OCI-LY7 (cell line): ENCODE measurements around the gene PLVAP. TPM values are rescaled to one million over a fixed set of nuclear protein-coding genes. Genes with fewer than 3 reads are reported as not detected.

Experiments
- BruUV-seq: library from RNA; stranded (reverse); fragments of 400-500 nt; replicated peaks from 2 replicates; lab custom pipeline; 2021; lab: Mats Ljungman, UMichigan
- CTCF ChIA-PET: fragments of 300-600 bp; sonication (Branson Sonifier 250); formaldehyde crosslinking; loops from one replicate; lab custom pipeline; 2022; ENCODE audit warnings: antibody characterized with exemption; ENCODE audit not compliant: unreplicated experiment; lab: Charles Lee
- POLR2A ChIA-PET: fragments of 300-600 bp; sonication (Branson Sonifier 250); formaldehyde crosslinking; loops from one replicate; lab custom pipeline; 2022; ENCODE audit warnings: antibody characterized with exemption; lab: Charles Lee
- DNase-seq: peaks from one replicate; pipeline ENCODE4 v3.0.0-alpha.2; 2015; ENCODE audit warnings: low spot score
- H2AFZ ChIP-seq: fragments of 200-600 bp; sonication (generic), shearing (Covaris generic); 2 replicates; pipeline ENCODE4 v1.6.1; 2014; ENCODE audit warnings: mild to moderate bottlenecking, antibody characterized with exemption, low read length, moderate library complexity
- H3K27ac ChIP-seq: fragments of 200-600 bp; sonication (generic); 2 replicates; pipeline ENCODE4 v1.5.1; 2014; ENCODE audit warnings: mixed run types, low read depth, mild to moderate bottlenecking, moderate library complexity, low read length, inconsistent platforms; ENCODE audit not compliant: poor library complexity, severe bottlenecking
- H3K36me3 ChIP-seq: fragments of 200-600 bp; sonication (generic); 2 replicates; pipeline ENCODE4 v1.6.1; 2014; ENCODE audit warnings: mild to moderate bottlenecking, antibody characterized with exemption, low read length, moderate library complexity, mixed read lengths; ENCODE audit not compliant: insufficient read depth
- H3K4me1 ChIP-seq: fragments of 200-600 bp; sonication (generic); 2 replicates; pipeline ENCODE4 v1.5.1; 2014; ENCODE audit warnings: mild to moderate bottlenecking, low read length; ENCODE audit not compliant: insufficient read depth, poor library complexity, severe bottlenecking
- H3K4me2 ChIP-seq: fragments of 200-600 bp; sonication (generic); 2 replicates; pipeline ENCODE4 v1.6.1; 2014; ENCODE audit warnings: mild to moderate bottlenecking, low read length
- H3K4me3 ChIP-seq: fragments of 200-600 bp; sonication (generic); 2 replicates; pipeline ENCODE4 v1.5.1; 2014; ENCODE audit warnings: mild to moderate bottlenecking, low read depth, low read length; ENCODE audit not compliant: poor library complexity, severe bottlenecking
- H3K79me2 ChIP-seq: fragments of 200-600 bp; sonication (generic); 2 replicates; pipeline ENCODE4 v1.6.1; 2016; ENCODE audit warnings: low read depth, mild to moderate bottlenecking, low read length, moderate library complexity, mixed read lengths; ENCODE audit not compliant: insufficient read depth
- H3K9me2 ChIP-seq: fragments of 200-600 bp; sonication (generic); 2 replicates; pipeline ENCODE4 v1.6.1; 2016; ENCODE audit warnings: mild to moderate bottlenecking, low read length, mixed read lengths; ENCODE audit not compliant: insufficient read depth
- H3K9me3 ChIP-seq: fragments of 200-600 bp; sonication (generic); 2 replicates; pipeline ENCODE4 v1.6.1; 2014; ENCODE audit warnings: mild to moderate bottlenecking, mixed run types, low read length, mixed read lengths
- H4K20me1 ChIP-seq: fragments of 200-600 bp; sonication (generic); 2 replicates; pipeline ENCODE4 v1.6.1; 2014; ENCODE audit warnings: mild to moderate bottlenecking, antibody characterized with exemption, low read length, moderate library complexity, mixed read lengths; ENCODE audit not compliant: insufficient read depth
- CTCF ChIP-seq: fragments of 200-600 bp; sonication (generic); conservative IDR thresholded peaks from 2 replicates; pipeline ENCODE4 v1.5.1; 2014; ENCODE audit warnings: mild to moderate bottlenecking, antibody characterized with exemption, low read length, moderate library complexity, mixed read lengths
- EZH2phosphoT487 ChIP-seq: fragments of 200-600 bp; sonication (generic); IDR thresholded peaks from 2 replicates; pipeline ENCODE4 v1.6.1; 2018; ENCODE audit warnings: low read depth, borderline replicate concordance, mild to moderate bottlenecking, mixed run types, antibody characterized with exemption, low read length, moderate library complexity, mixed read lengths
- intact Hi-C: fragments of 100-400 bp; cut with micrococcal nuclease; formaldehyde crosslinking; loops from one replicate; pipeline ENCODE4 v1.10.0; 2022; ENCODE audit not compliant: unreplicated experiment
- total RNA-seq, 2 experiments: library from RNA; depleted of rRNA in 1 of 2; stranded (reverse); fragments of >200 nt in 1 of 2; shearing (Covaris generic) in 1 of 2; gene quantifications; 2 replicates each; pipeline ENCODE4 v1.2.3, GENCODE V29; 2014 to 2022

PLVAP gene
- total RNA-seq, 2 experiments from 2014 or later, result 0.16 to 1.5 TPM

DNA sequence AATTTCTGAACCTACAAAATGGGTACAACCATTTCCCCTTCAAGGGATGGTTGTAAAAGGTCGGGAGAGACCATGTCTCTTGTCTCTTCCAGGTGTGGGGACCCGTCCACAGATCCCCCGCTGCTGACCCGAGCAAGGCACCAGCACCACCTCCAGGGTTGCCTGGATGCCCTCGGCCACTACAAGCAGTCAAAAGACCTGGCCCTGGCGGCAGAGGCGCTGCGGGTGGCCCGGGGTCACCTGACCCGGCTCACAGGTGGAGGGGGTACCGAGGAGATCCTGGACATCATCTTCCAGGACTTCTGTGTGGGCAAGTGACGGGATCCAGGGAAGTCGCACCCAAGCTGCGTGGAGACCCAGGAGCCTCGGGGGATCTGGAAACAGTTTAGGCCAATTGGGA is 35.8 kb downstream of the PLVAP start:
- no peak overlapping the region for H3K4me2 ChIP-seq
- no peak overlapping the region for H3K27ac ChIP-seq
- no peak for DNase-seq
- H4K20me1 ChIP-seq, result peaks cover 7% of the 10 kb centered on the region; the same call in 1 of the 2 replicates
- no peak overlapping the region for H3K4me3 ChIP-seq
- no peak overlapping the region for H2AFZ ChIP-seq
- CTCF ChIA-PET, result no interaction called here
- peaks cover 14% of the 10 kb centered on the region for H3K4me1 ChIP-seq
- intact Hi-C loops, result no loop called here
- no peaks in the 10 kb centered on the region for H3K9me3 ChIP-seq
- H3K36me3 ChIP-seq, result peaks cover 45% of the 10 kb centered on the region
- POLR2A ChIA-PET, result no interaction called here
- no peaks in the 10 kb centered on the region for H3K9me2 ChIP-seq
- H3K79me2 ChIP-seq, result peaks cover 12% of the 10 kb centered on the region; the same call in 1 of the 2 replicates
- BruUV-seq, result no TSS peak
- TF ChIP-seq CTCF, result no peak
- no peak for TF ChIP-seq EZH2phosphoT487

DNA sequence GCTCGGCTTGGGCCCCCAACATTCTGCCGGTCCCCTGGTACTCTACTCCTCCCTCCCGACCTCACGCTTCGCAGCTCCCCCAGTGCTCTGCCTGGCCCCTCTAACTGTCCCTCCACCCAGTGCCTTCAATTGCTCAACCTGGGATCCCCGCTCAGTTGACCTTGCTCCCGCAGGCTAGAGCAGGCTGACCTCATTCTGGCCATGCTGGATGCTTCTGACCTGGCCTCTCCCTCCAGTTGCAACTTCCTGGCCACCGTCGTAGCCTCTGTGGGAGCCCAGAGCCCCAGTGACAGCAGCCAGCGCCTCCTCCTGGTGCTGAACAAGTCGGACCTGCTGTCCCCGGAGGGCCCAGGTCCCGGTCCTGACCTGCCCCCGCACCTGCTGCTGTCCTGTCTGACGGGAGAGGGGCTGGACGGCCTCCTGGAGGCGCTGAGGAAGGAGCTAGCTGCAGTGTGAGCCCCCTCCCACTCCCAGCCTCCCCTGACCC is 36.2 kb downstream of the PLVAP start:
- no TSS peak for BruUV-seq
- no peak overlapping the region for H3K4me2 ChIP-seq
- peaks cover 7% of the 10 kb centered on the region; the same call in 1 of the 2 replicates for H4K20me1 ChIP-seq
- no peaks in the 10 kb centered on the region for H3K9me2 ChIP-seq
- no peak overlapping the region for H3K4me3 ChIP-seq
- peaks cover 12% of the 10 kb centered on the region; the same call in 1 of the 2 replicates for H3K79me2 ChIP-seq
- no peak for DNase-seq
- intact Hi-C loops, result no loop called here
- no peaks in the 10 kb centered on the region for H3K9me3 ChIP-seq
- no peak overlapping the region for H3K27ac ChIP-seq
- TF ChIP-seq CTCF (no peak), EZH2phosphoT487 (no peak)
- peaks cover 45% of the 10 kb centered on the region for H3K36me3 ChIP-seq
- ChIA-PET POLR2A (no interaction called here), CTCF (no interaction called here)
- peaks cover 13% of the 10 kb centered on the region for H3K4me1 ChIP-seq
- no peak overlapping the region for H2AFZ ChIP-seq

DNA sequence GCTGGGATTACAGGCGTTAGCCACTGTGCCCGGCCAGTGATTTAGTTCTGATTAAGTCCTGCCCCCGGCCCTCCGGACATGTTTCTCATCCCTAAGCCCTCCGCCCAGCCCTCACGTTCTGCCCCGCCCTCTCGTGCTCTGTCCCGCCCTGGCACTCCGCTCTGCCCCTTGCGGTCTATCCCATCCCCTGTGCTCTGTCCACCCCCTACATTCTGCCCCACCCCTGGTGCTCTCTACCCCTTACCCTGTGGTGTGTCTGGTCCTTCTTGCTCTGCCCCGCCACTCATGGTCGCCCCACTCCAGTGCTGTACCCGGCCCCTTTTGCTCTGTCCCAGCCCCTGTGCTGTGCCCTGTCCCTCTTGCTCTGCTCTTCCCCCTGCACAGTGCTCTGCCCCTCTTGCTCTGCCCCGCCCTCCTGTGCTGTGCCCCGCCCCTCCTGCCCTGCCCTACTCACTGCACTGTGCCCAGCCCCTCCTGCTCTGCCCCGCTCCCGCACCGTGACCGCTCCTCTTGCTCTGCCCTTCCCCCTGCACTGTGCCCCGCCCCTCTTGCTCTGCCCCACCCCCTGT is 36.8 kb downstream of the PLVAP start:
- Histone ChIP-seq H3K9me2 (no peaks in the 10 kb centered on the region), H3K4me2 (no peak overlapping the region), H3K36me3 (peaks cover 45% of the 10 kb centered on the region), H3K27ac (no peak overlapping the region), H4K20me1 (peaks cover 7% of the 10 kb centered on the region; the same call in 1 of the 2 replicates), H3K4me1 (peaks cover 18% of the 10 kb centered on the region), H3K79me2 (peaks cover 12% of the 10 kb centered on the region; the same call in 1 of the 2 replicates), H3K4me3 (no peak overlapping the region), H3K9me3 (no peaks in the 10 kb centered on the region), H2AFZ (no peak overlapping the region)
- POLR2A ChIA-PET, result no interaction called here
- no TSS peak for BruUV-seq
- DNase-seq, result no peak
- intact Hi-C loops, result no loop called here
- TF ChIP-seq CTCF (no peak), EZH2phosphoT487 (no peak)
- CTCF ChIA-PET, result no interaction called here
